GM20431 (cell line): ENCODE data around the gene FGFBP1.

Source experiments
- in situ Hi-C: fragments of 300-500 bp; cut with MseI, MboI; formaldehyde crosslinking; loops from one replicate; pipeline ENCODE4 v1.15.0; 2020; ENCODE audit warnings: low sequenced_read_pairs; ENCODE audit not compliant: unreplicated experiment

FGFBP1 gene

DNA sequence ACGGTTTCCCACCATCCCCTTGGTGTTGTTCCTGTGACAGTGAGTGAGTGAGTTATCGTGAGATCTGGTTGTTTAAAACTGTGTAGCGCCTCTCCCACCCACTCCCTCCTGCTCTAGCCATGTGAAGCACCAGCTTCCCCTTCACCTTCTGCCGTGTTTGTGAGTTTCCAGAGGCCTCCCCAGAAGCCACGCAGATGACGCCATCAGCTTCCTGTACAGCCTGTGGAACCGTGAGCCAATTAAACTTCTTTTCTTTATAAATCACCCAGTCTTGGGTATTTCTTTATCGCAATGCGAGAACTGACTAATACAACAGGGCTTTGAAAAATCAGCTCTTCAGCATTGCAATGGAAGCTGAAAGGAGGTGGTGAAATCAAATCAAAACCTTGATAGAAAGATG, 50.0 kb downstream of the FGFBP1 start:
- in situ Hi-C loops: no loop called here
